ENCODE measurements around the gene PSEN1. TPM values are rescaled to one million over a fixed set of nuclear protein-coding genes. Genes with fewer than 3 reads are reported as not detected.

PSEN1 gene
- total RNA-seq, 1 experiment from 2014 or later: 26.9 TPM

GRCh38 chr14:73091044-73091443 is 45.3 kb upstream of the PSEN1 start:
- no peak for ATAC-seq
- BruUV-seq (replicated peaks): no TSS peak

GRCh38 chr14:73097421-73097820 is 38.9 kb upstream of the PSEN1 start:
- Histone ChIP-seq H4K20me1 (ENCODE audit: insufficient read depth) (peaks cover 16% of the 10 kb centered on the region; the same call in 1 of the 2 replicates), H3K9me3 (ENCODE audit: control insufficient read depth in 1 of 2, insufficient read depth in 1 of 2, low read depth in 1 of 2, low read length in 2 of 2) (no peaks in the 10 kb centered on the region), H3K27ac (ENCODE audit: low read depth, low read length) (no peak overlapping the region), H3K9me2 (ENCODE audit: insufficient read depth) (no peaks in the 10 kb centered on the region), H3K4me2 (ENCODE audit: low read length) (no peak overlapping the region), H3K9ac (ENCODE audit: low read length) (no peak overlapping the region), H2AFZ (ENCODE audit: low read depth, low read length, poor library complexity, severe bottlenecking) (no peak overlapping the region), H3K4me3 (replicated peaks in 1 of 2; ENCODE audit: low read depth in 1 of 2, low read length in 2 of 2) (no peak overlapping the region), H3K4me1 (ENCODE audit: control insufficient read depth in 1 of 2, insufficient read depth in 2 of 2, low read length in 2 of 2) (no peaks in the 10 kb centered on the region), H3K36me3 (ENCODE audit: control insufficient read depth in 1 of 2, insufficient read depth in 2 of 2, low read length in 2 of 2) (peaks cover 49 to 62% of the 10 kb centered on the region in 2 experiments), H3K79me2 (ENCODE audit: insufficient read depth, low read length) (peaks cover 98% of the 10 kb centered on the region), H3K27me3 (ENCODE audit: insufficient read depth, low read length) (no peaks in the 10 kb centered on the region)
- RAD21 ChIA-PET (ENCODE audit: low non-redundant PET in 1 of 2, low total read pairs in 2 of 2, uncharacterized antibody in 2 of 2, unreplicated experiment in 2 of 2): no interaction called here
- no peak for ATAC-seq
- CTCF ChIA-PET: no interaction called here
- POLR2A ChIA-PET: interaction anchor here (0.6 to 0.7 kb wide), 2 partner anchors 22 to 373 kb away, joined by 3 read pairs; no protein-coding TSS in a partner anchor
- BruUV-seq (replicated peaks): no TSS peak
- TF ChIP-seq FOSL1 (IDR thresholded peaks at IDR 0.05; ENCODE audit: low read depth) (no peak), EZH2phosphoT487 (IDR thresholded peaks at IDR 0.05; ENCODE audit: borderline replicate concordance) (no peak), CTCF (IDR thresholded peaks at IDR 0.05 in 2 of 3, conservative IDR thresholded peaks at IDR 0.05 in 1 of 3; ENCODE audit: borderline replicate concordance in 1 of 3, insufficient read depth in 1 of 3, low read depth in 2 of 3, low read length in 2 of 3) (no peak), YY1 (IDR thresholded peaks at IDR 0.05; ENCODE audit: extremely low read depth, insufficient replicate concordance, low read depth, low read length) (no peak), POLR2A (IDR thresholded peaks at IDR 0.05; ENCODE audit: borderline replicate concordance, extremely low read depth, insufficient read depth, insufficient read length) (no peak), ZFX (IDR thresholded peaks at IDR 0.05) (no peak), ZBTB33 (IDR thresholded peaks at IDR 0.05; ENCODE audit: extremely low read depth, insufficient replicate concordance, low read length) (no peak), POLR2AphosphoS5 (IDR thresholded peaks at IDR 0.05; ENCODE audit: low read depth, low read length) (no peak)
- DNase-seq (ENCODE audit: low read depth, low spot score): no peak
- intact Hi-C loops (cut with micrococcal nuclease): no loop called here

More at GRCh38 chr14:73091044-73091443, 45.3 kb upstream of the PSEN1 start:
- intact Hi-C loops (cut with micrococcal nuclease): no loop called here
- DNase-seq (ENCODE audit: low read depth, low spot score): no peak
- ChIA-PET RAD21 (ENCODE audit: low non-redundant PET in 1 of 2, low total read pairs in 2 of 2, uncharacterized antibody in 2 of 2, unreplicated experiment in 2 of 2) (no interaction called here), CTCF (no interaction called here), POLR2A (no interaction called here)
- no peaks in the 10 kb centered on the region for H3K9me2 ChIP-seq (ENCODE audit: insufficient read depth)
- H3K36me3 ChIP-seq (ENCODE audit: control insufficient read depth in 1 of 2, insufficient read depth in 2 of 2, low read length in 2 of 2): peaks cover 29 to 55% of the 10 kb centered on the region in 2 experiments
- no peaks in the 10 kb centered on the region for H3K4me1 ChIP-seq (ENCODE audit: control insufficient read depth in 1 of 2, insufficient read depth in 2 of 2, low read length in 2 of 2)
- no peak overlapping the region for H3K4me2 ChIP-seq (ENCODE audit: low read length)
- H3K9me3 ChIP-seq (ENCODE audit: control insufficient read depth in 1 of 2, insufficient read depth in 1 of 2, low read depth in 1 of 2, low read length in 2 of 2): no peaks in the 10 kb centered on the region
- H3K9ac ChIP-seq (ENCODE audit: low read length): no peak overlapping the region
- H4K20me1 ChIP-seq (ENCODE audit: insufficient read depth): peaks cover 15% of the 10 kb centered on the region; the same call in 1 of the 2 replicates
- no peak overlapping the region for H3K27ac ChIP-seq (ENCODE audit: low read depth, low read length)
- H2AFZ ChIP-seq (ENCODE audit: low read depth, low read length, poor library complexity, severe bottlenecking): no peak overlapping the region
- no peak overlapping the region for H3K4me3 ChIP-seq (replicated peaks in 1 of 2; ENCODE audit: low read depth in 1 of 2, low read length in 2 of 2)
- H3K79me2 ChIP-seq (ENCODE audit: insufficient read depth, low read length): peaks cover 98% of the 10 kb centered on the region
- TF ChIP-seq EGR1 (IDR thresholded peaks at IDR 0.05; ENCODE audit: low read depth): no peak
- no peak for TF ChIP-seq YY1 (IDR thresholded peaks at IDR 0.05; ENCODE audit: extremely low read depth, insufficient replicate concordance, low read depth, low read length)
- no peaks in the 10 kb centered on the region for H3K27me3 ChIP-seq (ENCODE audit: insufficient read depth, low read length)

All from HCT116 (cell line).